ENCODE measurements around the gene FHIT. TPM values are rescaled to one million over a fixed set of nuclear protein-coding genes. Genes with fewer than 3 reads are reported as not detected.

The FHIT gene
- total RNA-seq, 4 donors from 2014 or later = 3.2 to 10.9 (median 6.4) TPM

- TF ChIP-seq CTCF (IDR thresholded peaks at IDR 0.05) = no peak
- DNase-seq (ENCODE audit: low spot score) (no peak), ATAC-seq (ENCODE audit: low FRiP score) (no peak)
These were observed 1001.0 kb downstream of the FHIT start for GRCh38 chr3:60250206-60250605.

GRCh38 chr3:60246361-60246760 is 1004.9 kb downstream of the FHIT start:
- DNase-seq (ENCODE audit: low spot score) = no peak
- no peak for TF ChIP-seq CTCF (IDR thresholded peaks at IDR 0.05)
- no peak for ATAC-seq (ENCODE audit: low FRiP score)

- no peak for TF ChIP-seq CTCF (IDR thresholded peaks at IDR 0.05)
- DNase-seq (ENCODE audit: low spot score) = no peak
- ATAC-seq (ENCODE audit: low FRiP score) = no peak
These were observed 1007.8 kb downstream of the FHIT start for GRCh38 chr3:60243456-60243855.

GRCh38 chr3:60240492-60240891 is 1010.8 kb downstream of the FHIT start:
- TF ChIP-seq CTCF (IDR thresholded peaks at IDR 0.05) = no peak
- ATAC-seq (ENCODE audit: low FRiP score) (no peak), DNase-seq (ENCODE audit: low spot score) (no peak)

GRCh38 chr3:60238550-60238949 is 1012.7 kb downstream of the FHIT start:
- ATAC-seq (ENCODE audit: low FRiP score) (no peak), DNase-seq (ENCODE audit: low spot score) (no peak)
- no peak for TF ChIP-seq CTCF (IDR thresholded peaks at IDR 0.05)

- TF ChIP-seq CTCF (IDR thresholded peaks at IDR 0.05) = no peak
- ATAC-seq (ENCODE audit: low FRiP score) (no peak), DNase-seq (ENCODE audit: low spot score) (no peak)
These were observed 1021.8 kb downstream of the FHIT start for GRCh38 chr3:60229502-60229901.

- no peak for DNase-seq (ENCODE audit: low spot score)
- no peak for ATAC-seq (ENCODE audit: low FRiP score)
- TF ChIP-seq CTCF (IDR thresholded peaks at IDR 0.05) = no peak
These were observed 1022.4 kb downstream of the FHIT start for GRCh38 chr3:60228823-60229222.

Data from omental fat pad (tissue), 4 donors.